Measurements from ENCODE around the gene PRKCD.

Gene PRKCD
- 17.5 to 26.3 (median 25.3) reads per million in 4 experiments for total RNA-seq

DNA sequence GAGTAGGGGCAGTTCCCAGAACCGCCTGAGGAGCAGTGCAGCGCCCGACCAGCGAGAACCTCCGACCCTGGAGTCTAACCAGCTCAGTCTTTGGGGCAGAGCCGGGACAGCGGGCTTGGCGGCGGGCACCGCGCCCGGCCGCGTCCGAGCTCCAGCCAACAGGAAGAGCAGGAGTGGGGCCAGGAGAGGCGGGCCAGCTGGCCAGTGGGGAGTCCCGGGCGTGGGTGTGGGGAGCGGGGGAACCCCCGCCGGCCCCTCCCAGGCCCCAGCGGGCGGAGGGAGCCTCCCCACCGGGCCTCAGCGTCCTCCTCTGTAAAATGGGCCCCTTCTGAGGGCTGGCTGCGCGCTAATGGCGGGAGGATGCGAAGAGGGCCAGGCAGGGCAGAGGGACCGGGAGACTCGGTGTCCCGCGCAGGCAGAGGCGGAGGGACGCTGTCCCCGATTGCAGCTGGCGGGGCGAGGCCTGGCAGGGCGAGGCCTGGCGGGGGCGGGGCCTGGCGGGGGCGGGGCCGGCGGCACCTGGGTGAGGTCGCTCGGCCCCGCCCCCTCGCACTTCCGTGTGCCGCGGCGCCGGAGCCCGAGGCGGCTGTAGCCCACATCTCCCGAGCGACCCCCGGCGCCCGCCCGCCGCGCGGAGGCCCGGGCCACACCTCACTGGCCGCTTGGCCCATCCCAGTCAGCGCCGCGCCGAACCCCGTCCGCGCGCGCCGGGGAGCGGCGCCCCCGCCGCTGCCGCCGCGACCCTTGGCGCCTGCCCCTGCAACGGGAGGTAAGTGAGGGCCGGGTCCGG, at the start of gene PRKCD:
Gene PRKCD, plus strand, starts transcription at position 550 of the 790 bp plus-strand sequence. CDS start 17,214 bp downstream, outside the sequence.
- peak; percentile 75 for DNase-seq

GRCh38 chr3:53111822-53112221, 49.2 kb upstream of the PRKCD start:
- DNase-seq, result no peak

DNA sequence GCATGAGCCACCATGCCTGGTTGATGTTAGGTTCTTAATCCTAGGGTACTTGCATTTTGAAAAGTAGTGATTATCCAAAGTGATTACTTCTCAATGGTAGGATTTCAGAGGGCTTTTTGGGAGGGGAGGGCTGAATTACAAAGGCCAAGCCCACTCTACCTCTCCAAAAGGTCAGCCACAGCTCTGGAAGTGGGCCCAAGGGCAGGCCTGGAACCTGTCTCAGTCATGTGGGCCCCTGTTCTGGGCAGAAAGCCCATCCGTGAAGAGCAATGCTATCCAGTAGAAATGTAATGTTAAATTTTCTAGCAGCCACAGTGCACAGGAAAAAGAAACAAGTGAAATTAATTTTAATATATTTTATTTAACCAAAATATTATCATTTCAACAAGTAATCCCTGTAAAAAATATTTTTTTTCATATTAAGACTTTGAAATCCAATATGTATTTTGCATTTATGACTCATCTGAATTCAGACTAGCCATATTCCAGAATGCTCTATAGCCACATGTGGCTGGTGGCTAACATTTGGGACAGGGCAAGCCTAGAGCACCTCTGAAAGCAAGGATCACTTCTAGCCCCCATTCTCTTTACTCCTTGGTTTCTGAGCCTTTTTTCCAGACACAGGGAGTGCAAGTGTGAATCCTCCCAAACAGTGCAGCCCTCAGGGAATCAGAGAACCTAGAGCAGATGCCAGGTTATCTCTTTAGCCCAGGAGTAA, 47.6 kb upstream of the PRKCD start:
- DNase-seq, result no peak

- peak; percentile 67 for DNase-seq
These were observed 47.0 kb upstream of the PRKCD start for GRCh38 chr3:53114011-53114400.

- DNase-seq, result no peak
These were observed 46.5 kb upstream of the PRKCD start for GRCh38 chr3:53114412-53115074.

- no peak for DNase-seq
These were observed 44.1 kb upstream of the PRKCD start for GRCh38 chr3:53116956-53117355.

GRCh38 chr3:53120336-53120735, 40.7 kb upstream of the PRKCD start:
- DNase-seq, result no peak

- no peak for DNase-seq
These were observed 38.6 kb upstream of the PRKCD start for GRCh38 chr3:53122255-53122932.

- no peak for DNase-seq
These were observed 38.1 kb upstream of the PRKCD start for GRCh38 chr3:53122933-53123305.

- no peak for DNase-seq
These were observed 37.5 kb upstream of the PRKCD start for GRCh38 chr3:53123510-53123909.

- DNase-seq, result no peak
These were observed 37.1 kb upstream of the PRKCD start for GRCh38 chr3:53123953-53124352.

GRCh38 chr3:53126601-53127000, 34.4 kb upstream of the PRKCD start:
- no peak for DNase-seq

GRCh38 chr3:53129344-53129743, 31.7 kb upstream of the PRKCD start:
- no peak for DNase-seq

DNA sequence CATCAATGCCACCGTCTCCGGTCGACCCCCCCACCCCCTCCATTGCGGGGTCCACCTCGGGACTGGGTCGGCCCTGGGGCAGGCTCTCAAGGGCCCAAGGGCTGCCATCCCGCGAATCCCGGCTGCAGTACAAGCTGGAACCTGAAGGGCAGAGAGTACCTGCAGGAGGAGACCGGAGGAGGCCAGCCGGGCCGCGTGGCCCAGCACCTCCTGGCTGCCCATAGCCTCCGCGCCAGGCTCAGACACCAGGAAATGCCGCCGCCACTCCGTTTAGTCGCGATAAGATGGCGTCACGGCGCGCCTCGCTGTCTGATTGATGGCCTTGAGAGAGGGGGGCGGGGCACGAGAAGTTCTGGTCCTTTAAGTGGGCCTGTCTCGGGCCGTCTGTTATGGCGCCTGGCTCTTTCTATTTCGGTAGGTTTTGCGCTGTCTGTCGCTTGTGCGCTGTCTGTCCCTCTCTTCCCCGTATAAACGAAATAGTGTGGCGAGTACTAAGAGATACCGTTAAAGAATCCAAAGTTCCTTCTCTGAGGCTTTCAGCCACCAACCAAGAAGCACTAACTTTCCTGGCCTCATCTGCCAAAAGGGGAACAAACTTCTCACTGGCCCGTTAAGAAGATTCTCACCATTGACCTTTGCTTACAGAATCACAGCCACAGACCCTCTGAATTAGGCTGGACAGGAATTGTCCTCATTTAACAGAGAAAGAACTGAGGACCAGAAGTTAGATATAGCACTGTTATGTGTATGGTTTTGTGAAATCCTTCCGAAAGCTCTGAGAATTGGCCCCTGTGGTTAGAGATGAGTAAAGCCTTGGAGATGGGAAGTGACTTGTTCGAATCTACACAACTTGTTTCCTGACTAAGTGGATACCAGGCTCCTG, 30.6 kb upstream of the PRKCD start, which contains the start of gene RFT1:
Gene RFT1, minus strand, starts transcription at position 257 of the 883 bp plus-strand sequence. Its CDS starts 35 bp downstream, at position 222.
- DNase-seq, result peak; percentile 98

GRCh38 chr3:53131096-53131495, 29.9 kb upstream of the PRKCD start:
- DNase-seq, result no peak

GRCh38 chr3:53132347-53132746, 28.7 kb upstream of the PRKCD start:
- no peak for DNase-seq

- DNase-seq, result peak; percentile 24
These were observed 26.3 kb upstream of the PRKCD start for GRCh38 chr3:53134631-53135232.

- DNase-seq, result no peak
These were observed 23.8 kb upstream of the PRKCD start for GRCh38 chr3:53137221-53137620.

- no peak for DNase-seq
These were observed 23.1 kb upstream of the PRKCD start for GRCh38 chr3:53137835-53138446.

DNA sequence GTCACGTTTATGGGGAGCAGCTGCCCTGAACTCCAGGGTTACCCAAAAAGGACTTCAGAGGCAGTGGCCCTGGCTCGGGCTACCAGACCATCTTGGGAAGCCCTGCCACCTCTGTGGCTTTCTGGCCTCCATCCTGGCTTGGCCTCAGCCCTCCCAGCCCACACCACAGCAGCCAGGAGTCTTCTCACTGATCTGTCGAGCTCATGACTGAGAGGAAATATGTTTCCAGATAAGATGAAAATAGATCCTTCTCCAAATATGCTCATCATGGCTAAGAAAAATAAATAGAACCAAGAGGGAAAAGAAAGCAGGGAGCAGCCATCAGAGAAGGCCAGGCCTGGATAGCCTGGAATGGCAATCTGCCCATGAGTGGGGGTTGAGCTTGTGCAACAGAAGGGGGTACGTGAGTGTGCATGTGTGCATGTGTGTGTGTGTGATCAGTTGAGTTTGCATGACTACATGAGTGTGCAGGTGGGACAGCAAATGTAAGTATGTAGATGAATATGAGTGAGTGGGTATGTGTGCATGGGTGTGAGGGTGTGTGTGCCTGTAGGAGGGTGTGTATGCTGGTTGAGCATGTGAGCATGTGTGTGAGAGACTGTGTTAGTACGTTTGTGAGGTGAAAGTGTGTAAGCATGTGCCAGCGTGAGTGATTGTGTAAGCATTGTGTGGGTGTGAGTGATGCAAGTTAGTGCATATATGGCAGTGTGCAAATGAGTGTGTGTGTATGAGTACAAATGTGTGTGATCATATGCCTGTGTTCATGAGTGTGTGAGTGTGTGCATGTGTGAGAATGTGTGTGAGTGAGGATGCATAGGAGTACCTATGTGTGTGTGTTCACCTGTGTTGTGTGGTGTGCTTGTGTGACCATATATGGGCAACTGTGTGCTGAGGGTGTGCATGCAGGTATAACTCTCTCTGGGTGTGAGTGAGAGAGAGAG, 20.8 kb upstream of the PRKCD start:
- no peak for DNase-seq

All from effector CD8-positive, alpha-beta T cell (primary cell).